OCI-LY1 (cell line): ENCODE data around the gene PRM2.

Experiments
- H2AFZ ChIP-seq: fragments of 200-600 bp; sonication (generic), shearing (Covaris generic); 2 replicates; pipeline ENCODE4 v1.6.0; 2014; ENCODE audit warnings: antibody characterized with exemption, mild to moderate bottlenecking, low read length
- H3F3A ChIP-seq: fragments of 200-600 bp; sonication (generic), shearing (Covaris generic); 2 replicates; pipeline ENCODE4 v1.6.0; 2014; ENCODE audit warnings: mild to moderate bottlenecking, antibody characterized with exemption, low read length, moderate library complexity; ENCODE audit not compliant: insufficient read depth
- H3K27ac ChIP-seq: fragments of 200-600 bp; sonication (generic); 2 replicates; pipeline ENCODE4 v1.5.1; 2014; ENCODE audit warnings: low read length, mixed run types, mild to moderate bottlenecking, low read depth; ENCODE audit not compliant: poor library complexity, severe bottlenecking
- H3K27me3 ChIP-seq: fragments of 200-600 bp; sonication (generic); 2 replicates; pipeline ENCODE4 v1.6.0; 2014; ENCODE audit warnings: antibody characterized with exemption, mild to moderate bottlenecking, low read length, moderate library complexity; ENCODE audit not compliant: insufficient read depth
- H3K36me3 ChIP-seq: fragments of 200-600 bp; sonication (generic); 2 replicates; pipeline ENCODE4 v1.6.1; 2014; ENCODE audit warnings: mild to moderate bottlenecking, antibody characterized with exemption, low read length, moderate library complexity, mixed read lengths; ENCODE audit not compliant: insufficient read depth
- H3K4me1 ChIP-seq: fragments of 200-600 bp; sonication (generic); 2 replicates; pipeline ENCODE4 v1.5.1; 2014; ENCODE audit warnings: mild to moderate bottlenecking, low read length, moderate library complexity; ENCODE audit not compliant: insufficient read depth, severe bottlenecking
- H3K4me2 ChIP-seq: fragments of 200-600 bp; sonication (generic), shearing (Covaris generic); 2 replicates; pipeline ENCODE4 v1.6.1; 2014; ENCODE audit warnings: low read length
- H3K4me3 ChIP-seq: fragments of 200-600 bp; sonication (generic); 2 replicates; pipeline ENCODE4 v1.5.1; 2014; ENCODE audit warnings: low read length, low read depth, mild to moderate bottlenecking, mixed read lengths; ENCODE audit not compliant: poor library complexity, severe bottlenecking
- H3K79me2 ChIP-seq: fragments of 200-600 bp; shearing (Covaris generic); 2 replicates; pipeline ENCODE4 v1.6.1; 2016; ENCODE audit warnings: mixed run types, low read length, mixed read lengths; ENCODE audit not compliant: insufficient read depth
- H3K9ac ChIP-seq: fragments of 200-600 bp; sonication (generic), shearing (Covaris generic); 2 replicates; pipeline ENCODE4 v1.6.1; 2014; ENCODE audit warnings: mild to moderate bottlenecking, low read length, mixed read lengths
- H3K9me2 ChIP-seq: fragments of 200-600 bp; sonication (generic), shearing (Covaris generic); 2 replicates; pipeline ENCODE4 v1.6.1; 2014; ENCODE audit warnings: low read depth, mild to moderate bottlenecking, low read length, mixed read lengths
- H3K9me3 ChIP-seq: fragments of 200-600 bp; shearing (Covaris generic); 2 replicates; pipeline ENCODE4 v1.6.1; 2014; ENCODE audit warnings: low read length, mixed read lengths
- H4K20me1 ChIP-seq: fragments of 200-600 bp; sonication (generic), shearing (Covaris generic); 2 replicates; pipeline ENCODE4 v1.6.0; 2016; ENCODE audit warnings: mild to moderate bottlenecking, low read length; ENCODE audit not compliant: insufficient read depth
- EZH2 ChIP-seq: fragments of 200-600 bp; sonication (generic), shearing (Covaris generic); IDR thresholded peaks from 2 replicates; pipeline ENCODE4 v1.8.0; 2017; ENCODE audit warnings: borderline replicate concordance, mixed run types, mild to moderate bottlenecking, antibody characterized with exemption, low read length, moderate library complexity, mixed read lengths
- TF ChIP-seq, protein P1 (sequence below): fragments of 200-600 bp; sonication (generic), shearing (Covaris generic); IDR thresholded peaks from 2 replicates; pipeline ENCODE4 v1.5.1; 2017; ENCODE audit warnings: mild to moderate bottlenecking, antibody characterized with exemption, low read length, moderate library complexity, mixed read lengths

PRM2 gene

DNA sequence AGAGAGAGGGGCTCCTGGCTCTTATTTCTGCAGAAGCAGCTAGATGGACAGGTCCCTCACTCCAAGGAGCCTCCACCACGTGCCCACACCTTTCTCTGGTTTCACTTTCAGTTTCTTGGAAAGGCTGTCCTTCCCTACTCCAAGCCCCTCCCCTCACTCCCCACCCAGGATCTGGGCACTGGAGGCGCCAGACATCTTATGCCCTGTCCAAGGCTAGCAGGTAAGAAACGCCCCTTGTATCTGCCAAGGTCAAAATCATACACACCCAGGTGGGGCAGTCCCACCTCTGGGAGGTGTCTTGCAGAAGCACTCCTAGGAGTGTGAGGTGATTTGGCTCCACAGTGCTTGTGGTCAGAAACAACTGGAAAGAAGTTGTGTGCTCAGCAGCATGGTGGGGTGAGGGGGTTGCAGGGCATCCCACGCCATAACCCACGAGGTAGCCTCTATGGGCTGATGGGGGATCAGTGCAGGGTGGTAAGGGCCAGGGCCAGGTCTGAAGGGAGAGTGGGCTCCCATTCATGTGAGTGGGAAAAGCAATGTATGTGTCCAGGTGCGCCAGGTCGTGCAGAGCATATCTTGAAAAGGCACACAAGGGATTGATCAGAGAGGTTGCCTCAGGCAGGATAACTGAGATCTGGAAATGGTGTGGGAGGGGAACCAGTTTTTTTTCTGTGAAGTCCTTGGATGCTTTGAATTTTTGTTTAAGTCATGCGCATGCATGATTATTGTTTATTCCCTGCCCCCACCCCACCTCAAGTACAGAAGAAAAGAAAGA is 36.6 kb upstream of the PRM2 start:
- peak overlapping the region; percentile 79 for H3K27ac ChIP-seq
- TF ChIP-seq, protein P1, sequence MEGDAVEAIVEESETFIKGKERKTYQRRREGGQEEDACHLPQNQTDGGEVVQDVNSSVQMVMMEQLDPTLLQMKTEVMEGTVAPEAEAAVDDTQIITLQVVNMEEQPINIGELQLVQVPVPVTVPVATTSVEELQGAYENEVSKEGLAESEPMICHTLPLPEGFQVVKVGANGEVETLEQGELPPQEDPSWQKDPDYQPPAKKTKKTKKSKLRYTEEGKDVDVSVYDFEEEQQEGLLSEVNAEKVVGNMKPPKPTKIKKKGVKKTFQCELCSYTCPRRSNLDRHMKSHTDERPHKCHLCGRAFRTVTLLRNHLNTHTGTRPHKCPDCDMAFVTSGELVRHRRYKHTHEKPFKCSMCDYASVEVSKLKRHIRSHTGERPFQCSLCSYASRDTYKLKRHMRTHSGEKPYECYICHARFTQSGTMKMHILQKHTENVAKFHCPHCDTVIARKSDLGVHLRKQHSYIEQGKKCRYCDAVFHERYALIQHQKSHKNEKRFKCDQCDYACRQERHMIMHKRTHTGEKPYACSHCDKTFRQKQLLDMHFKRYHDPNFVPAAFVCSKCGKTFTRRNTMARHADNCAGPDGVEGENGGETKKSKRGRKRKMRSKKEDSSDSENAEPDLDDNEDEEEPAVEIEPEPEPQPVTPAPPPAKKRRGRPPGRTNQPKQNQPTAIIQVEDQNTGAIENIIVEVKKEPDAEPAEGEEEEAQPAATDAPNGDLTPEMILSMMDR: no peak
- TF ChIP-seq EZH2: no peak
- H3K79me2 ChIP-seq: no peaks in the 10 kb centered on the region
- H3K4me3 ChIP-seq: no peak overlapping the region
- no peaks in the 10 kb centered on the region for H4K20me1 ChIP-seq
- no peaks in the 10 kb centered on the region for H3K27me3 ChIP-seq
- H3K36me3 ChIP-seq: no peaks in the 10 kb centered on the region
- H3F3A ChIP-seq: no peaks in the 10 kb centered on the region
- no peak overlapping the region for H2AFZ ChIP-seq
- H3K4me2 ChIP-seq: peak overlapping the region; percentile 27; the same call in 1 of the 2 replicates
- H3K9ac ChIP-seq: no peak overlapping the region
- H3K9me3 ChIP-seq: peaks cover 8% of the 10 kb centered on the region; the same call in 1 of the 2 replicates
- peaks cover 63% of the 10 kb centered on the region for H3K4me1 ChIP-seq
- no peaks in the 10 kb centered on the region for H3K9me2 ChIP-seq

DNA sequence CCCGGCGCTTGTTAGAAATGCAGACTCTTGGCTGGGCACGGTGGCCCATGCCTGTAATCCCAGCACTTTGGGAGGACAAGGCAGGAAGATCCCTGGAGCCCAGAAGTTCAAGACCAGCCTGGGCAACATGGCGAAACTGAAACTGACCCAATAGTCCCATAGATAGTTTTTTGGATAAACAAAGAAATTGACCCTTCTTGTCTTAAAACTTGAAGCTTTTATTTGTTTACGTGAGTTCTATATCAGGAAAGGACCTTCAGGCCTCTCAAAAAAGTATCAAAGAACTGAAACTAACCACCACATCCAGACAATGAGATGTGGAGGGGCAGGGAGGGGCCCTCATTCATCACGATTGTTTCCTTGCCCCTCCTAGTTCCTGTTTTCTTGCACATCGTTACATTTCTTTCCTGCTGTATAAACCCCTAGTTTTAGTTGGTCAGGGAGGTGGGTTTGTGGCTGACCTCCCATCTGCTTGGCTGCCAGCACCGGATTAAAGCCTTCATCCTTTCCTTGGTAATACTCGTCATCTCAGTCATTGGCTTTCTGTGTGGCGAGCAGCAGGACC is 34.8 kb upstream of the PRM2 start:
- Histone ChIP-seq H3K27me3 (no peaks in the 10 kb centered on the region), H3K4me2 (peak overlapping the region; percentile 48), H3K27ac (peak overlapping the region; percentile 94), H4K20me1 (no peaks in the 10 kb centered on the region), H3K9ac (peak overlapping the region; percentile 33; the same call in 1 of the 2 replicates), H3K9me2 (no peaks in the 10 kb centered on the region), H3K4me1 (peaks cover 55% of the 10 kb centered on the region), H3K36me3 (no peaks in the 10 kb centered on the region), H3F3A (no peaks in the 10 kb centered on the region), H3K4me3 (peak overlapping the region; percentile 25), H3K9me3 (peaks cover 12% of the 10 kb centered on the region; the same call in 1 of the 2 replicates), H2AFZ (no peak overlapping the region), H3K79me2 (no peaks in the 10 kb centered on the region)
- TF ChIP-seq EZH2: no peak
- TF ChIP-seq, protein P1: no peak

DNA sequence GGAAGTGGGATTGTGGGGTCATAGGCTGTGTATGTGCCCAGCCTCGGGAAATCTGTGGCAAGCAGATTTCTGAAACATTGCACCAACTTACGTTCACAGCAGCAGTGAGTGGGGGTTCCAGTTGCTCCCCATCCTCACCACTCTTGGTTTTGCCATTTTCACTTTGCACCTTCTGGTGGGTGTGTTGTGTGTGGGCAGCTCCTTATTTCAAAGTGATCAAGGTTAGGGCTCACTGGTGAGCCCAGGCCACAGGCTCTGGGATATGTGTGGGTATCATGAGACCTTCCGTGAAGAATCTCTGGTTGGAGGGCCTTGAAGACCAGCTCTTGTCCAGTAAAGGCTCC is 34.3 kb upstream of the PRM2 start:
- Histone ChIP-seq H3K27me3 (no peaks in the 10 kb centered on the region), H3K9me3 (peaks cover 12% of the 10 kb centered on the region; the same call in 1 of the 2 replicates), H3K27ac (peak overlapping the region; percentile 94), H3K4me3 (peak overlapping the region; percentile 25), H3K9me2 (no peaks in the 10 kb centered on the region), H2AFZ (no peak overlapping the region), H3K4me1 (peaks cover 55% of the 10 kb centered on the region), H3F3A (no peaks in the 10 kb centered on the region), H3K36me3 (no peaks in the 10 kb centered on the region), H4K20me1 (no peaks in the 10 kb centered on the region), H3K9ac (peak overlapping the region; percentile 33; the same call in 1 of the 2 replicates), H3K4me2 (peak overlapping the region; percentile 48), H3K79me2 (no peaks in the 10 kb centered on the region)
- TF ChIP-seq EZH2: no peak
- TF ChIP-seq, protein P1: no peak
